IMR-90 (cell line): Measurements from ENCODE around the gene DOCK9. TPM values are rescaled to one million over a fixed set of nuclear protein-coding genes. Genes with fewer than 3 reads are reported as not detected.

Experiments
- ATAC-seq: fragments of 200-7000 bp; cut with Tn5 transposase; 2 replicates; pipeline ENCODE4 v1.9.1; 2020; ENCODE audit warnings: low read depth, mild to moderate bottlenecking, moderate library complexity
- BruUV-seq: library from RNA; stranded (reverse); fragments of 400-500 nt; replicated peaks from 2 replicates; lab custom pipeline; 2021; lab: Mats Ljungman, UMichigan
- CTCF ChIA-PET: fragments of 300-600 bp; formaldehyde crosslinking; extraction: SDS; loops from one replicate; lab custom pipeline; 2021; ENCODE audit warnings: antibody characterized with exemption; lab: Yijun Ruan, JAX
- POLR2A ChIA-PET: fragments of 300-600 bp; sonication (Branson Sonifier 250); formaldehyde crosslinking; loops from one replicate; lab custom pipeline; 2022; ENCODE audit warnings: antibody characterized with exemption; ENCODE audit not compliant: unreplicated experiment; lab: Charles Lee
- DNase-seq: peaks from one replicate; pipeline ENCODE4 v3.0.0; 2013
- H2AFZ ChIP-seq: replicated peaks from 2 replicates; pipeline ENCODE3; 2013; ENCODE audit warnings: low read length, mild to moderate bottlenecking; ENCODE audit not compliant: poor library complexity
- H2AK5ac ChIP-seq: 2 replicates; pipeline ENCODE4 v1.6.1; 2013; ENCODE audit warnings: low read depth, low read length, inconsistent platforms
- H2AK9ac ChIP-seq: replicated peaks from 2 replicates; pipeline ENCODE3; 2013; ENCODE audit warnings: mild to moderate bottlenecking, low read depth, low read length, moderate library complexity; ENCODE audit not compliant: poor library complexity
- H2BK120ac ChIP-seq: 2 replicates; pipeline ENCODE4 v1.6.1; 2013; ENCODE audit warnings: low read depth, low read length, inconsistent platforms
- H2BK15ac ChIP-seq: 3 replicates; pipeline ENCODE4 v1.6.1; 2013; ENCODE audit warnings: low read depth, low read length, inconsistent platforms
- H2BK20ac ChIP-seq: 2 replicates; pipeline ENCODE4 v1.6.1; 2013; ENCODE audit warnings: low read depth, mild to moderate bottlenecking, inconsistent platforms, low read length, moderate library complexity
- H2BK5ac ChIP-seq: 2 replicates; pipeline ENCODE4 v1.6.1; 2013; ENCODE audit warnings: mild to moderate bottlenecking, low read depth, low read length, inconsistent platforms; ENCODE audit not compliant: poor library complexity, severe bottlenecking
- H3K14ac ChIP-seq: replicated peaks from 2 replicates; pipeline ENCODE4 v1.6.1; 2013; ENCODE audit warnings: low read depth, low read length, inconsistent platforms
- H3K18ac ChIP-seq: 2 replicates; pipeline ENCODE4 v1.6.1; 2013; ENCODE audit warnings: low read depth, low read length, control low read depth
- H3K23ac ChIP-seq: 2 replicates; pipeline ENCODE4 v1.6.1; 2013; ENCODE audit warnings: low read depth, low read length, inconsistent platforms
- H3K27ac ChIP-seq: 2 replicates; pipeline ENCODE4 v1.5.1; 2013; ENCODE audit warnings: mild to moderate bottlenecking, control low read depth, low read length; ENCODE audit not compliant: insufficient read depth
- H3K27me3 ChIP-seq: 2 replicates; pipeline ENCODE4 v1.6.1; 2013; ENCODE audit warnings: low read length; ENCODE audit not compliant: control insufficient read depth, insufficient read depth
- H3K36me3 ChIP-seq: 2 replicates; pipeline ENCODE4 v1.6.1; 2013; ENCODE audit warnings: low read length, mixed read lengths; ENCODE audit not compliant: control insufficient read depth, insufficient read depth
- H3K4ac ChIP-seq: 2 replicates; pipeline ENCODE4 v1.6.1; 2013; ENCODE audit warnings: low read depth, low read length, inconsistent platforms
- H3K4me1 ChIP-seq: 2 replicates; pipeline ENCODE4 v1.6.1; 2013; ENCODE audit warnings: low read length, mixed read lengths; ENCODE audit not compliant: control insufficient read depth, insufficient read depth
- H3K4me2 ChIP-seq: 2 replicates; pipeline ENCODE4 v1.6.1; 2013; ENCODE audit warnings: low read depth, mild to moderate bottlenecking, control low read depth, low read length, moderate library complexity
- H3K4me3 ChIP-seq: 2 replicates; pipeline ENCODE4 v1.5.1; 2013; ENCODE audit warnings: low read depth, mild to moderate bottlenecking, control low read depth, low read length, moderate library complexity; ENCODE audit not compliant: insufficient read depth
- H3K56ac ChIP-seq: 2 replicates; pipeline ENCODE4 v1.6.1; 2013; ENCODE audit warnings: low read length, inconsistent platforms; ENCODE audit not compliant: insufficient read depth; ENCODE audit errors: extremely low read depth
- H3K79me1 ChIP-seq, 2 experiments: 2 replicates each; pipeline ENCODE4 v1.6.1; 2013; ENCODE audit warnings: low read length in 2 of 2, inconsistent platforms in 1 of 2, low read depth in 1 of 2
- H3K9ac ChIP-seq: 2 replicates; pipeline ENCODE4 v1.6.1; 2013; ENCODE audit warnings: low read depth, low read length, control low read depth
- H3K9me1 ChIP-seq: 2 replicates; pipeline ENCODE4 v1.6.1; 2013; ENCODE audit warnings: low read length, inconsistent platforms; ENCODE audit not compliant: insufficient read depth
- H3K9me3 ChIP-seq: 2 replicates; pipeline ENCODE4 v1.6.1; 2013; ENCODE audit warnings: low read length; ENCODE audit not compliant: control insufficient read depth, insufficient read depth
- H4K20me1 ChIP-seq: 2 replicates; pipeline ENCODE4 v1.6.1; 2013; ENCODE audit warnings: low read length, inconsistent platforms; ENCODE audit not compliant: insufficient read depth
- H4K5ac ChIP-seq: 2 replicates; pipeline ENCODE4 v1.6.1; 2013; ENCODE audit warnings: mild to moderate bottlenecking, low read depth, low read length, control low read depth
- H4K8ac ChIP-seq, 2 experiments: 2 replicates each; pipeline ENCODE4 v1.6.1; 2013; ENCODE audit warnings: low read depth in 2 of 2, low read length in 2 of 2, control low read depth in 1 of 2, inconsistent platforms in 1 of 2
- H4K91ac ChIP-seq: 2 replicates; pipeline ENCODE4 v1.6.1; 2013; ENCODE audit warnings: low read depth, low read length, inconsistent platforms; ENCODE audit not compliant: insufficient read depth
- BHLHE40 ChIP-seq: fragments of 150-350 bp; IDR thresholded peaks from 2 replicates; pipeline ENCODE4 v1.6.1; 2016; ENCODE audit warnings: mild to moderate bottlenecking, low read depth, low read length
- CEBPB ChIP-seq: IDR thresholded peaks from 2 replicates; pipeline ENCODE4 v1.6.1; 2012; ENCODE audit warnings: low read depth, low read length, improper control_type of control experiment
- CHD1 ChIP-seq: IDR thresholded peaks from 2 replicates; pipeline ENCODE4 v1.6.1; 2012; ENCODE audit warnings: low read depth, low read length, improper control_type of control experiment
- CTCF ChIP-seq: conservative IDR thresholded peaks from 2 replicates; pipeline ENCODE4 v1.5.1; 2012; ENCODE audit warnings: mild to moderate bottlenecking, low read depth, low read length, improper control_type of control experiment
- ELK1 ChIP-seq: fragments of 150-350 bp; IDR thresholded peaks from 2 replicates; pipeline ENCODE4 v1.6.1; 2016; ENCODE audit warnings: low read depth, mild to moderate bottlenecking, low read length, moderate library complexity, borderline replicate concordance
- FOS ChIP-seq: fragments of 150-350 bp; IDR thresholded peaks from 2 replicates; pipeline ENCODE4 v1.6.1; 2016; ENCODE audit warnings: low read depth, low read length
- MAFK ChIP-seq: IDR thresholded peaks from 2 replicates; pipeline ENCODE4 v1.6.1; 2012; ENCODE audit warnings: low read depth, low read length, improper control_type of control experiment
- MAZ ChIP-seq: IDR thresholded peaks from 2 replicates; pipeline ENCODE4 v1.6.1; 2012; ENCODE audit warnings: low read depth, mild to moderate bottlenecking, low read length, improper control_type of control experiment, moderate library complexity, borderline replicate concordance
- MXI1 ChIP-seq: IDR thresholded peaks from 2 replicates; pipeline ENCODE4 v1.6.1; 2012; ENCODE audit warnings: low read depth, mild to moderate bottlenecking, low read length, moderate library complexity, borderline replicate concordance
- NFE2L2 ChIP-seq: fragments of 150-350 bp; IDR thresholded peaks from 2 replicates; pipeline ENCODE4 v1.6.1; 2016; ENCODE audit warnings: low read depth, mild to moderate bottlenecking, low read length
- POLR2A ChIP-seq: IDR thresholded peaks from 2 replicates; pipeline ENCODE4 v1.6.1; 2012; ENCODE audit warnings: mild to moderate bottlenecking, low read depth, low read length
- RAD21 ChIP-seq: IDR thresholded peaks from 2 replicates; pipeline ENCODE4 v1.6.1; 2012; ENCODE audit warnings: low read length, improper control_type of control experiment
- RCOR1 ChIP-seq: IDR thresholded peaks from 2 replicates; pipeline ENCODE4 v1.6.1; 2012; ENCODE audit warnings: mild to moderate bottlenecking, low read length, improper control_type of control experiment; ENCODE audit not compliant: insufficient replicate concordance
- RFX5 ChIP-seq: IDR thresholded peaks from 2 replicates; pipeline ENCODE4 v1.8.0; 2012; ENCODE audit warnings: low read depth, mild to moderate bottlenecking, low read length, moderate library complexity
- SMC3 ChIP-seq: fragments of 150-350 bp; IDR thresholded peaks from 2 replicates; pipeline ENCODE4 v1.6.1; 2016; ENCODE audit warnings: low read depth, mild to moderate bottlenecking, antibody characterized with exemption, low read length, moderate library complexity
- USF2 ChIP-seq: fragments of 150-350 bp; IDR thresholded peaks from 2 replicates; pipeline ENCODE4 v1.6.1; 2017; ENCODE audit warnings: mild to moderate bottlenecking, antibody characterized with exemption, low read length, low read depth
- WGBS, 2 experiments: methylation state at CpG; one replicate each; pipeline versions ENCODE4 v1.1.5 to v1.1.7; 2013; ENCODE audit warnings: missing lambda C conversion rate in 2 of 2; ENCODE audit not compliant: insufficient read length in 1 of 2; ENCODE audit errors: extremely low coverage in 2 of 2; 5-methylcytosine and 5-hydroxymethylcytosine counted together
- dilution Hi-C: fragments of 300-500 bp; cut with HindIII; formaldehyde crosslinking; loops from one replicate; pipeline ENCODE4 v1.14.3; 2018; ENCODE audit warnings: low sequenced_read_pairs; ENCODE audit not compliant: unreplicated experiment
- in situ Hi-C: fragments of 300-500 bp; cut with MboI; formaldehyde crosslinking; loops from 3 replicates; pipeline ENCODE4 v1.14.3; 2019; ENCODE audit warnings: low sequenced_read_pairs, inconsistent platforms, mixed read lengths
- intact Hi-C: fragments of 100-400 bp; cut with micrococcal nuclease; formaldehyde crosslinking; loops from 2 replicates; pipeline ENCODE4 v1.10.0; 2022
- polyA plus RNA-seq, 3 experiments: library from polyadenylated mRNA; depleted of rRNA; stranded (reverse); fragments of >200 nt; gene quantifications; 2 replicates each; pipeline ENCODE4 v1.2.3, GENCODE V29; 2012; ENCODE audit warnings: low replicate concordance in 1 of 3
- total RNA-seq: library from RNA; depleted of rRNA; stranded (reverse); fragments of >200 nt; gene quantifications from 2 replicates; pipeline ENCODE4 v1.2.3, GENCODE V29; 2012

Gene DOCK9
- total and polyA plus RNA-seq, 2 of the 4 experiments (the other 2 are of a cell fraction) = 4.8 to 7.2 TPM

GRCh38 chr13:98831236-98831635 lies 146.6 kb downstream of the DOCK9 start:
- no peak overlapping the region for H3K23ac ChIP-seq
- H3K9me1 ChIP-seq = 0 out of 2 replicates have a peak, but pooled peaks cover 8% of the 10 kb centered on the region
- no peak overlapping the region for H4K8ac ChIP-seq
- no peaks in the 10 kb centered on the region for H3K79me1 ChIP-seq
- POLR2A ChIA-PET = no interaction called here
- no peak overlapping the region for H2AK5ac ChIP-seq
- H3K4me1 ChIP-seq = no peaks in the 10 kb centered on the region
- H2BK20ac ChIP-seq = no peak overlapping the region
- no peak overlapping the region for H3K9ac ChIP-seq
- BruUV-seq = no TSS peak
- 68% methylated on average over 5 of the region's 8 CpGs; no CpG with 5 or more reads in 1 of the 2 experiments for WGBS, 2 experiments
- H4K91ac ChIP-seq = no peak overlapping the region
- H2BK120ac ChIP-seq = no peak overlapping the region
- H3K4me2 ChIP-seq = no peak overlapping the region
- H3K36me3 ChIP-seq = no peaks in the 10 kb centered on the region
- no peak overlapping the region for H4K5ac ChIP-seq
- no peak overlapping the region for H3K4me3 ChIP-seq
- CTCF ChIA-PET = interaction anchor here (1.4 kb wide), 1 partner anchor 9 kb away, joined by 4 read pairs; no protein-coding TSS in a partner anchor
- H3K56ac ChIP-seq = no peak overlapping the region
- H2AK9ac ChIP-seq = no peak overlapping the region
- H4K20me1 ChIP-seq = no peaks in the 10 kb centered on the region
- no peak overlapping the region for H3K18ac ChIP-seq
- no peak overlapping the region for H3K14ac ChIP-seq
- H2AFZ ChIP-seq = no peak overlapping the region
- no peak overlapping the region for H2BK5ac ChIP-seq
- dilution Hi-C loops = no loop called here
- no peaks in the 10 kb centered on the region; the same call in 1 of the 2 replicates for H3K27me3 ChIP-seq
- H3K27ac ChIP-seq = no peak overlapping the region
- in situ Hi-C loops = loop anchor here (10.0 to 25.0 kb wide), 3 partner anchors 376 to 969 kb away; partner anchors contain the start of gene FARP1
- intact Hi-C loops = no loop called here
- no peaks in the 10 kb centered on the region for H3K9me3 ChIP-seq
- ATAC-seq (no peak), DNase-seq (no peak)
- no peak for TF ChIP-seq FOS
- no peak for TF ChIP-seq POLR2A
- TF ChIP-seq ELK1 = no peak
- TF ChIP-seq MAZ = no peak
- no peak for TF ChIP-seq RFX5
- no peak for TF ChIP-seq BHLHE40
- TF ChIP-seq RAD21 = no peak
- TF ChIP-seq NFE2L2 = no peak
- TF ChIP-seq SMC3 = no peak
- TF ChIP-seq MXI1 = no peak
- no peak for TF ChIP-seq CTCF
- no peak for TF ChIP-seq RCOR1
- no peak for TF ChIP-seq USF2
- no peak for TF ChIP-seq CEBPB
- TF ChIP-seq CHD1 = no peak
- no peak for TF ChIP-seq MAFK
- no peak overlapping the region for H3K4ac ChIP-seq
- no peak overlapping the region for H2BK15ac ChIP-seq
